ENCODE data around the gene QRICH1.

DNA sequence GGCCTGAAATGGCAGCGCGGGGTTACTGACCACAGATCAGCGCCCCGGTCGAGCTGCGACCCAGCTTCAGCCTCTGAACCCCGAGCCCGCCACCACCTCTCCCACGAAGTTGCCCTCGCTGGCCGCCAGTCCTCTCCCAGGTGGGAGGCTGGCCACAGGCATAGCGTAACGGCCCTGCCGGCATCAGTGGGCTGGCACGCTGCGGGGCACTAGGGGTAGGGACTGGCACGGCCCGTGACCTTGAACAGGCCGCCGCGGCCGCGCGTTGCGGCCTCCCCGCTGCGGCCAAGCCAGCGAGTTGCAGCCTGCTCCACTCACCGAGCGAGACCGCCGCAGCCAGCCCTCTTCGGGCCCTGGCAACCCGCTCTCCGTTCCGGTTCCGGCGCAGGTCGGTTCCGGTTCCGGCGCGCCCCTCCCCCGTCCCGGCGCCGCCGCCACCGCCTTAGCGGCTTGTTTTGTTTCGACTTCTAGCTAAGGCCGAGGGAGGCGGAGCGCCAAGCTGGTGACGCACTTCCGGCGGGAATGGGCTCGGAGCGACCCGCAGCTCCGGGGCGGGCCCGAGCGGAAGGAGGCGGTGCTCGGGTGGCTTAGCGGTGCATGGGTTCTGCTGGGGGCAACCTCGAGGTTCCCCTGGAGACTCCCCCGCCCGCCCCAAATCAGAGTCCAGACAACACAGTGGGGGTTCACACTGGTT is 26.7 kb upstream of the QRICH1 start, which contains the start of gene USP19:
- TF ChIP-seq, protein P1, sequence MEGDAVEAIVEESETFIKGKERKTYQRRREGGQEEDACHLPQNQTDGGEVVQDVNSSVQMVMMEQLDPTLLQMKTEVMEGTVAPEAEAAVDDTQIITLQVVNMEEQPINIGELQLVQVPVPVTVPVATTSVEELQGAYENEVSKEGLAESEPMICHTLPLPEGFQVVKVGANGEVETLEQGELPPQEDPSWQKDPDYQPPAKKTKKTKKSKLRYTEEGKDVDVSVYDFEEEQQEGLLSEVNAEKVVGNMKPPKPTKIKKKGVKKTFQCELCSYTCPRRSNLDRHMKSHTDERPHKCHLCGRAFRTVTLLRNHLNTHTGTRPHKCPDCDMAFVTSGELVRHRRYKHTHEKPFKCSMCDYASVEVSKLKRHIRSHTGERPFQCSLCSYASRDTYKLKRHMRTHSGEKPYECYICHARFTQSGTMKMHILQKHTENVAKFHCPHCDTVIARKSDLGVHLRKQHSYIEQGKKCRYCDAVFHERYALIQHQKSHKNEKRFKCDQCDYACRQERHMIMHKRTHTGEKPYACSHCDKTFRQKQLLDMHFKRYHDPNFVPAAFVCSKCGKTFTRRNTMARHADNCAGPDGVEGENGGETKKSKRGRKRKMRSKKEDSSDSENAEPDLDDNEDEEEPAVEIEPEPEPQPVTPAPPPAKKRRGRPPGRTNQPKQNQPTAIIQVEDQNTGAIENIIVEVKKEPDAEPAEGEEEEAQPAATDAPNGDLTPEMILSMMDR (IDR thresholded peaks at IDR 0.05), result peak in 2 of 4 experiments; percentile 11 to 26
- peak; percentile 35 to 88 for TF ChIP-seq POLR2A (IDR thresholded peaks at IDR 0.05)

Measured in uterus (tissue), 2 donors.